Peyer's patch (tissue), 4 donors: ENCODE results near the gene RNF213.

Source experiments
- CTCF ChIP-seq, 6 experiments: fragments of 450-650 bp in 4 of 6; fragments of 200-600 bp in 2 of 6; sonication (generic) in 1 of 6; IDR thresholded peaks; one replicate each; pipeline ENCODE4 v1.5.1; 2017 to 2019; ENCODE audit warnings: antibody characterized with exemption in 6 of 6, mild to moderate bottlenecking in 3 of 6, moderate library complexity in 1 of 6
- POLR2A ChIP-seq, 2 donors: fragments of 450-650 bp; IDR thresholded peaks; one replicate each; pipeline ENCODE4 v1.5.1; 2017; ENCODE audit warnings: antibody characterized with exemption in 2 of 2, mild to moderate bottlenecking in 2 of 2, moderate library complexity in 2 of 2

- TF ChIP-seq CTCF (IDR thresholded peaks at IDR 0.05) (no peak), POLR2A (IDR thresholded peaks at IDR 0.05) (no peak)
These were observed 126.4 kb downstream of the RNF213 start for GRCh38 chr17:80387071-80387470.
